ENCODE results near the gene DPY30.

DNA sequence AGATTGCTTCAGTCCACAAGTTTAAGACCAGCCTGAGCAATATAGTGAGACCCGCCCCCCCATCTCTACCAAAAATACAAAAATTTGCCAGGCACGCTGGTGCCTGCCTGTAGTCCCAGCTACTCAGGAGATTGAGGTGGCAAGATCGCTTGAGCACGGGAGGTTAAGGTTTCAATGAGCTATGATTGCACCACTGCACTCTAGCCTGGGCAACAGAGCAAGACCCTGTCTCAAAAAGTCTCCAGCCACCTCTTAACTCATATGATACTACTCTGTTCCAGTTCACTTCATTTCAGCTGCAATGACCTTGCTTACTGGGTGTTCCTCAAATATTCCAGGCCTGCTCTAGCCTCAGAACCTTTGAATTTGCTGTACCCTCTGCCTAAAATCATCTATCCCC lies 40.2 kb downstream of the DPY30 start:
- TF ChIP-seq, protein P1, sequence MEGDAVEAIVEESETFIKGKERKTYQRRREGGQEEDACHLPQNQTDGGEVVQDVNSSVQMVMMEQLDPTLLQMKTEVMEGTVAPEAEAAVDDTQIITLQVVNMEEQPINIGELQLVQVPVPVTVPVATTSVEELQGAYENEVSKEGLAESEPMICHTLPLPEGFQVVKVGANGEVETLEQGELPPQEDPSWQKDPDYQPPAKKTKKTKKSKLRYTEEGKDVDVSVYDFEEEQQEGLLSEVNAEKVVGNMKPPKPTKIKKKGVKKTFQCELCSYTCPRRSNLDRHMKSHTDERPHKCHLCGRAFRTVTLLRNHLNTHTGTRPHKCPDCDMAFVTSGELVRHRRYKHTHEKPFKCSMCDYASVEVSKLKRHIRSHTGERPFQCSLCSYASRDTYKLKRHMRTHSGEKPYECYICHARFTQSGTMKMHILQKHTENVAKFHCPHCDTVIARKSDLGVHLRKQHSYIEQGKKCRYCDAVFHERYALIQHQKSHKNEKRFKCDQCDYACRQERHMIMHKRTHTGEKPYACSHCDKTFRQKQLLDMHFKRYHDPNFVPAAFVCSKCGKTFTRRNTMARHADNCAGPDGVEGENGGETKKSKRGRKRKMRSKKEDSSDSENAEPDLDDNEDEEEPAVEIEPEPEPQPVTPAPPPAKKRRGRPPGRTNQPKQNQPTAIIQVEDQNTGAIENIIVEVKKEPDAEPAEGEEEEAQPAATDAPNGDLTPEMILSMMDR (optimal IDR thresholded peaks at IDR 0.05 in 1 of 3, IDR thresholded peaks at IDR 0.05 in 1 of 3, conservative IDR thresholded peaks at IDR 0.05 in 1 of 3; ENCODE audit: extremely low read depth in 1 of 3, insufficient read depth in 2 of 3, low read length in 3 of 3) = no peak
- no peak for TF ChIP-seq EZH2 (IDR thresholded peaks at IDR 0.05; ENCODE audit: low read length)
